GM12875 (cell line): Measurements from ENCODE around the gene TEX22.

Experiments
- H3K4me3 ChIP-seq: one replicate; pipeline ENCODE4 v1.5.1; 2011; ENCODE audit warnings: low read depth, low read length, control low read depth
- TF ChIP-seq, protein P1 (sequence below): IDR thresholded peaks from 2 replicates; pipeline ENCODE4 v1.5.1; 2011; ENCODE audit warnings: low read depth, mild to moderate bottlenecking, control low read depth, inconsistent platforms, low read length, moderate library complexity, borderline replicate concordance; ENCODE audit not compliant: insufficient read depth

Gene TEX22, protein sequence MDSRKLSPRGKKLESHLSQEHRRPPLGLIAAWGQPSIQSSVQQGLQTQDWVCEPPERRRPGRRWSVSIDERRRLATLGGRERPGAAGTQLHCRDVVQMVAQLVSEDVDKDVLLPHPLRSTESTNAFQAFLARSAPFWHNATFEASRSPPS

DNA sequence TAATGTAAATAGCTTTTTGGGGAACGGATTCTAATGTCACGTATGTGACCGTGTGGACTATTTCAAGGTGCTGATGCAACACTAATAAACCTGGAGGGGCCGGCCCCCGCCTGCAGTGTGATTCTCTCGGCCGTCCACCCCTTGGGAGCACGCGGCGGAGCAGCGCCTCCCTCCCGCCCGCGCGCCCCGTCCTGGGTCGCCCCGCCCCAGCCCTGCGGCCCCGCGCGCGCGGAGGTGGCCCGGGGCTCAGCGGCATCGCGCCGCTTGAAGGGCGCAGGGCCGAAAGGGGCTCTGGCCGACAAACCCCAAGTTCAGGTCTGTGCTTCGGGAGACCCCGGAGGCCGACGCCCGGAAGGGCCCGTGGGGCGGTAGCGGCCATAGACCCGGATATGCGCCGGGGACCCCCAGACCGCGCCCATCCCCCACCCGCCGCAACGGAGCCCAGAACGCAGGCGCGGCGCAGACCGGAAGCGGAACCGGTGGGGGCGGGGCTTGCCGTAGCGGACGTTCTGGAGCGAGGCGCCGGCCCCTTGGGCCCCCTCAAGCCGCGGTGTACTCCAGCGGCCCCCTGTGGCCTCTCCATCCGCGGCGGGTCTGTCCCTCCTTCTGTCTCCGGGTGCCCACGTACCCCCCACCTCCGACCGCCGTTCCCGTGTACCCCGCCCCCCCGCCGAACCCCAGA lies at the start of gene TEX22:
TSS of gene TEX22 (plus strand) at position 495 of the 682 bp plus-strand sequence. CDS start 803 bp downstream, outside the sequence.
- H3K4me3 ChIP-seq, result peak within 1 kb of the TSS; percentile 73
- TF ChIP-seq, protein P1, sequence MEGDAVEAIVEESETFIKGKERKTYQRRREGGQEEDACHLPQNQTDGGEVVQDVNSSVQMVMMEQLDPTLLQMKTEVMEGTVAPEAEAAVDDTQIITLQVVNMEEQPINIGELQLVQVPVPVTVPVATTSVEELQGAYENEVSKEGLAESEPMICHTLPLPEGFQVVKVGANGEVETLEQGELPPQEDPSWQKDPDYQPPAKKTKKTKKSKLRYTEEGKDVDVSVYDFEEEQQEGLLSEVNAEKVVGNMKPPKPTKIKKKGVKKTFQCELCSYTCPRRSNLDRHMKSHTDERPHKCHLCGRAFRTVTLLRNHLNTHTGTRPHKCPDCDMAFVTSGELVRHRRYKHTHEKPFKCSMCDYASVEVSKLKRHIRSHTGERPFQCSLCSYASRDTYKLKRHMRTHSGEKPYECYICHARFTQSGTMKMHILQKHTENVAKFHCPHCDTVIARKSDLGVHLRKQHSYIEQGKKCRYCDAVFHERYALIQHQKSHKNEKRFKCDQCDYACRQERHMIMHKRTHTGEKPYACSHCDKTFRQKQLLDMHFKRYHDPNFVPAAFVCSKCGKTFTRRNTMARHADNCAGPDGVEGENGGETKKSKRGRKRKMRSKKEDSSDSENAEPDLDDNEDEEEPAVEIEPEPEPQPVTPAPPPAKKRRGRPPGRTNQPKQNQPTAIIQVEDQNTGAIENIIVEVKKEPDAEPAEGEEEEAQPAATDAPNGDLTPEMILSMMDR, result peak; percentile 25; the same call in 1 of the 2 replicates

DNA sequence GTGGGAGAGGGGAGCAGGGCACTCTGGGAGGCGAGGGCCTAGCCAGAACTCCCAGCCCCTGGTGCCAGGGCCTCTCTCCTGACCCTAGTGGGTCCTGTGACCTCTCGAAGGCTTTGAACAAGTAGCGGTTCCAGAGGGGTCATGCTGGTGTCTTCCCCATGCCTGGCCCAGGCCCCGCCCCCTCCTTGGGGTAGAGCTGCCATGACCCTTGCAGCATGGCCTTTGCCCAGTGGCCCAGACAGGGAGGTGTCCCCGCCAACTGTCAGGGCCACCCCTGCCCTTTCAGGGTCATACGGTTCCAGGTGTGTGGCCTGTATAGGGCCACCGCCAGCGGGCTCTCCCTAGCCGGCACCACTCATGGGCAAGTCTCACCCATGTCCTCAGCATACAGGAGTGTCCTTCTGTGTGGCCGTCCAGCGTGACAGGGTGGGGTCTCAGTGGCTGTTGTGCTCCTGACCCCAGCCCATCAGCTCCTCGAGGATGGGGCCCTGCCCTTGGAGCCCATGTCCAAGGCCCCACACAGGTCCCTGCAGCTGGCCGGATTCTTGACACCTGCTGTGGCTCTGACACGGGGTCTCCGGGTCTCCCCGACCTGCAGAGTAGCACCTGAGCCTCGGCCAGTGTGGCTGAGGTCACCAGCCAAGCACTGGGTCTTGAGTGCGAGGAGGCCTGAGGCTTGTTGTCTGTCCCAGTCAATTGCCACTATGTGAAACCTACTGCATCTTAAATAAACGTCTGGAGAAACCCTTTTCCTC lies 49.2 kb upstream of the TEX22 start:
- H3K4me3 ChIP-seq, result no peak overlapping the region
- TF ChIP-seq, protein P1, result no peak

DNA sequence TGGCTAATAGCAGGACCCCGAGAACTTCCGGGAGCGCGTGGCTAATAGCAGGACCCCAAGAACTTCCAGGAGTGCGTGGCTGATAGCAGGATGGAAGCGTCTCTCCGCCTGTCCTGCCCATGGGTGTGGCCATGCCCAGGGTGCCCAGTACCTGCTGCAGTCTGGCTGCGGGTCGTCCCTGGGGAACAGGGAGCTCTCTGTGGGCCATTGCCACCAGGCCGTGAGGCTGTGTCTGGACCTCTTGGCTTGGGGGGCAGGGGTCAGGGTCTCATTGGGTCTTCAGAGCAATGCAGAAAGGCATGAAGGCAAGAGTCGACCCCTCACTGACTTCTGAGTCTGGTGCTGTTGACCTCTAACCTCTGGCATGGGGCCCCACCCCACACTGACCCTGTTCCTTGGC lies 48.3 kb upstream of the TEX22 start:
- TF ChIP-seq, protein P1, result no peak
- H3K4me3 ChIP-seq, result no peak overlapping the region

DNA sequence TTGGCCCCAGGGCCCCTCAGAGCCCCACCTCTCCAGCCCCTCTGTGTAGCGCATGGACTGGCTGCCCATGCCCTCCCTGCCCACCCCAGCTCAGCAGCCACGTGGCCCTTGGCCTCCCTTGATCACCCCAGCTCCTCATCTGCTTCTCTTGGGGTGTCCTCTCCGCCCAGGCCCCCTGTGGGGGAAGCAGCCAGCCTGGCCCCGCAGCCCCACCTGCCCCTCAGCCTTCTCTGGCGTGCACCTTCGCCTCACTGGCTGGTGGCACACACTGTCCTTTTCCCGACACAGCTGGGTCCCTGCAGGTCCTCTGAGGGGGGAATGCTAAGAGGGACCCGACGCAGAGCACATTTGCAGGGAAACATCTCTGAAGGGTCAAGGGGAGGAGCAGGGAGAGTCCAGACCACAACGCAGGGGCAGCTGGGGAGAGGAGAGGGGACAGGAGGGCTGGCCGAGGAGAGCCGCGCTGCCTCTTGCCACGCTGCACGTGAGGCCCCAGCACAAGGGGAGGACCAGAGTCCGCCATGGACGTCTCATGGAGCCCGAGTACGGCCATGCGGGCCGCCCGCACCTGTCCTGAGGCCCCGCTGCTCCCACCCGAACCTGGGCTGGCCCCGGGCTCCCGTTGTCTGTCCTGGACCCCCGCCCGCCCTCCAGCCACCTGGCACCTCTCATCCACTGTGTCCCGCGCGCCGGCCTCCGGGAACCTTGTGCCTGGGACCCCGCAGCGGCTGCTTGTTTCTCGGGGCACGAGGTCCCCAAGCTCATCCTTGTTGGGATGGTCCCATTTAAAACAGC lies 47.7 kb upstream of the TEX22 start:
- TF ChIP-seq, protein P1, result no peak
- no peak overlapping the region for H3K4me3 ChIP-seq

DNA sequence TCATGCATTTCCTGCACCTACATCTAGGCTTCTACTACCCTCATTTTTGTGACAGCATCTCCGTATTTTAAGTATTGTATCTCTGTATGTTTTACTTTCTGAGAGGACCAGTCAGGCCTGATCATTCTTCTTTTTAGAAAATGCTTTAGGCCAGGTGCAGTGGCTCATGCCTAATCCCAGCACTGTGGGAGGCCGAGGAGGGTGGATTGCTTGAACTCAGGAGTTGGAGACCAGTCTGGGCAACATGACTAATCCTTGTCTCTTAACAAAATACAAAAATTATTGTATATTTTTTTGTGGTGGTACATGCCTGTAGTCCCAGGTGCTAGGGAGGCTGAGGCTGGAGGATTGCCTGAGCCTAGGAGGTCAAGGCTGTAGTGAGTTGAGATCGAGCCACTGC lies 46.9 kb upstream of the TEX22 start:
- no peak overlapping the region for H3K4me3 ChIP-seq
- TF ChIP-seq, protein P1, result no peak

DNA sequence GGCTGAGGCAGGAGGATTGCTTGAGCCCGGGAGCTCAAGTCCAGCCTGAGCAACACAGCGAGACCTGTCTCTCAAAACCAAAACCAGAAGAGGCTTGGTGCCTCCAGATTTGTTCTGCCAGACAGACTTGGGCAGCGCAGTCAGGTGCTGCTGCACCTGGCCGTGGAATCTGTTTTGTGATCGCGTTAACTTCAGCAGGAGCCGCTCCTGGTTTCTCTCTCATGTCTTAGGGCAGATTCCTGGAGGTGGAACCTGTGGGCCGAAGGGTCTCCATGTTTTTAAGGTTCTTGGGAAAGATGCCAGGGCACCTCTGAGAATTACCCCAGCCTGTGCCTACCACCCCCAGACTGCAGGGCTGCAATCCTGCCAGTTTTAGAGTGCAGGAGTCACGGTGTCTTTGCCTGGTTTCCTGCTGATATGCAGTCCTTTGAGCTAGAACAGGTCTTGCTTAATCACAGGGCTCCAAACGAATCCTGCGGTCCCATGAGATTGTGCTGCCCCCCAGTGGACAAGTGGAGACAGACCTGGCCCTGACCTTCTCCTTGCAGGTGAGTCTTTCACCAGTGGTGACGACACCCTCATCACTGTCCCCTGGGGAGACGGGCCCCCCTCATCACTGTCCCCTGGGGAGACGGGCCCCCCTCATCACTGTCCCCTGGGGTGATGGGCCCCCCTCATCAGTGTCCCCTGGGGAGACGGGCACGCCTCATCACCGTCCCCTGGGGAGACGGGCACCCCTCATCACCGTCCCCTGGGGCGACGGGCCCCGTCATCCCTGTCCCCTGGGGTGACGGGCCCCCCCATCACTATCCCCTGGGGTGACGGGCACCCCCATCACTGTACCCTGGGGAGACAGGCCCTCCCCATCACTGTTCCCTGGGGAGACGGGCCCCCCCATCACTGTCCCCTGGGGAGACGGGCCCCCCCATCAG lies 46.2 kb upstream of the TEX22 start:
- H3K4me3 ChIP-seq, result no peak overlapping the region

More for the DNA sequence above, 46.2 kb upstream of the TEX22 start:
- TF ChIP-seq, protein P1, result peak; percentile 86
